ENCODE results near the gene HOXB5. TPM values are rescaled to one million over a fixed set of nuclear protein-coding genes. Genes with fewer than 3 reads are reported as not detected.

The HOXB5 gene
- total and polyA plus RNA-seq, 11 donors: 0.04 to 1.0 (median 0.17) TPM; not detected in 6

DNA sequence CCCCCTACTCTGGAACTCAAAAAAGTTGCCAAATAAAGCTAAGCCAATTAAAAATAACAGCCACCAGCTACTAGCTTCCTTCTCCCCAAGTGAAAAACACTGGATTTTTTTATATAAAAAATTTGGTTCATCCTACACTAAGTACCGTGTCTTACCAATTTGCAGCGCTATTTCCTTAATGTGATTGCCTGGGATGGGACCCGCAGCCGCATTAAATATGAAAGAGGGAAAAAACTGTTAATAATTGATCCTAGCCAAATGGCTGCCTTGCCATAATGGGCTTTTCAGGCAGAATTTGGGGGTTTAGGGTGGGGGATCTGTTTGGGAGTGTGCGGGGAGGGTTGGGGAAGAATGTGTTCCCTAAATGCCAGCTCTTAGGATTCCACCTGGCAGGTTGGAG is 30.5 kb upstream of the HOXB5 start:
- no peak for ATAC-seq
- Histone ChIP-seq H3K9me3 (no peaks in the 10 kb centered on the region), H3K4me3 (no peak overlapping the region), H3K4me1 (peaks cover 7 to 26% (median 21%) of the 10 kb centered on the region in 12 donors), H3K27me3 (peaks cover 87 to 100% (median 100%) of the 10 kb centered on the region in 9 donors), H3K27ac (no peak overlapping the region), H3K36me3 (no peaks in the 10 kb centered on the region)
- intact Hi-C loops (cut with DNase I): loop anchor here in 2 of 10 donors (5.0 to 10.0 kb wide), 2 partner anchors 272 to 459 kb away; no protein-coding TSS in a partner anchor
- DNase-seq: no peak
- no peak for TF ChIP-seq POLR2A (IDR thresholded peaks at IDR 0.05)
- TF ChIP-seq, protein P1, sequence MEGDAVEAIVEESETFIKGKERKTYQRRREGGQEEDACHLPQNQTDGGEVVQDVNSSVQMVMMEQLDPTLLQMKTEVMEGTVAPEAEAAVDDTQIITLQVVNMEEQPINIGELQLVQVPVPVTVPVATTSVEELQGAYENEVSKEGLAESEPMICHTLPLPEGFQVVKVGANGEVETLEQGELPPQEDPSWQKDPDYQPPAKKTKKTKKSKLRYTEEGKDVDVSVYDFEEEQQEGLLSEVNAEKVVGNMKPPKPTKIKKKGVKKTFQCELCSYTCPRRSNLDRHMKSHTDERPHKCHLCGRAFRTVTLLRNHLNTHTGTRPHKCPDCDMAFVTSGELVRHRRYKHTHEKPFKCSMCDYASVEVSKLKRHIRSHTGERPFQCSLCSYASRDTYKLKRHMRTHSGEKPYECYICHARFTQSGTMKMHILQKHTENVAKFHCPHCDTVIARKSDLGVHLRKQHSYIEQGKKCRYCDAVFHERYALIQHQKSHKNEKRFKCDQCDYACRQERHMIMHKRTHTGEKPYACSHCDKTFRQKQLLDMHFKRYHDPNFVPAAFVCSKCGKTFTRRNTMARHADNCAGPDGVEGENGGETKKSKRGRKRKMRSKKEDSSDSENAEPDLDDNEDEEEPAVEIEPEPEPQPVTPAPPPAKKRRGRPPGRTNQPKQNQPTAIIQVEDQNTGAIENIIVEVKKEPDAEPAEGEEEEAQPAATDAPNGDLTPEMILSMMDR (IDR thresholded peaks at IDR 0.05): no peak
- 16 to 22% (median 16%) methylated on average over 5 of the region's 5 CpGs for WGBS, 4 donors

DNA sequence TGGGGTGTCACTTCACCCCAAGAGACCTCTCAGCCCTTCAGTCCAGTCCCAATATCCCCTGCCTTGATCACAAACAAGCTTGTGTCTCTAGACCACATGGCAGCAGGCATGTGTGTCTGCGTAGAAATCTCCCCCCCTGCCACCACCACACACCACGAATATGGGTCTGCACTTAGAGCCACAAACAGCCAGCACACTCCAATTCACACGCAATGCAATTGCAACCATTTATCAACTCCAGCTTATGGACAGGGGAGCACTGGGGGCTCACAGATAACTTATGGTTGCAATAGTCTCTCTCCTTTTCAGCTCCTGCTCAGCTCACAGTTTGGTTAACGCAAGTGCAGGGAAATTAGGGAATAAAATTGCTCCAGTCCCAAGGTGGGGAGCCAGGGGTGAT is 30.0 kb upstream of the HOXB5 start:
- 13 to 24% (median 17%) methylated on average over 4 of the region's 4 CpGs for WGBS, 4 donors
- H3K36me3 ChIP-seq: no peaks in the 10 kb centered on the region

DNA sequence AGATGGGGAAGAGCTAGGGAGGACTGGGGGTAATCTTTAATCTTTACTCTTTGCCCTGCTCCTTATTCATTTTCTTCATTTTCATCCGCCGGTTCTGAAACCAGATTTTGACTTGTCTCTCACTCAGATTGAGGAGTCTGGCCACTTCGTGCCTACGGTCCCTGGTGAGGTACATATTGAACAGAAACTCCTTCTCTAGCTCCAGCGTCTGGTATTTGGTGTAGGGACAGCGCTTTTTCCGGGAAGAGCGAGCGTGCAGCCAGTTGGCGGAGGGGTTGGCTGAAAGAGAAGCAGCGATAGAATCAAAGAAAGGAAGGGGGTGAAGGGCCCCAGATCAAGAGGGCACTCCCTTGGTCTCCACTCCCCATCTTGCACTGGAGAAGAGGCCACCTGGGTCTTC is 29.3 kb upstream of the HOXB5 start:
- no peaks in the 10 kb centered on the region for H3K9me3 ChIP-seq
- peaks cover 79 to 100% (median 99%) of the 10 kb centered on the region in 9 donors for H3K27me3 ChIP-seq
- peaks cover 7 to 36% (median 21%) of the 10 kb centered on the region in 12 donors for H3K4me1 ChIP-seq
- H3K27ac ChIP-seq: no peak overlapping the region
- no peak for ATAC-seq
- no peak for TF ChIP-seq POLR2A (IDR thresholded peaks at IDR 0.05)
- TF ChIP-seq, protein P1 (IDR thresholded peaks at IDR 0.05): no peak
- H3K4me3 ChIP-seq: no peak overlapping the region
- 11 to 20% (median 15%) methylated on average over 11 of the region's 11 CpGs for WGBS, 4 donors
- no peak for DNase-seq
- intact Hi-C loops (cut with DNase I): loop anchor here in 2 of 10 donors (5.0 to 10.0 kb wide), 2 partner anchors 271 to 458 kb away; no protein-coding TSS in a partner anchor
- H3K36me3 ChIP-seq: no peaks in the 10 kb centered on the region

More for the DNA sequence above, 30.0 kb upstream of the HOXB5 start:
- peaks cover 7 to 30% (median 21%) of the 10 kb centered on the region in 12 donors for H3K4me1 ChIP-seq
- TF ChIP-seq, protein P1 (IDR thresholded peaks at IDR 0.05): no peak
- no peak for TF ChIP-seq POLR2A (IDR thresholded peaks at IDR 0.05)
- no peak for DNase-seq
- no peaks in the 10 kb centered on the region for H3K9me3 ChIP-seq
- no peak overlapping the region for H3K27ac ChIP-seq
- peaks cover 81 to 100% (median 99%) of the 10 kb centered on the region in 9 donors for H3K27me3 ChIP-seq
- intact Hi-C loops (cut with DNase I): loop anchor here in 2 of 10 donors (5.0 to 10.0 kb wide), 2 partner anchors 271 to 459 kb away; no protein-coding TSS in a partner anchor
- no peak overlapping the region for H3K4me3 ChIP-seq
- no peak for ATAC-seq

DNA sequence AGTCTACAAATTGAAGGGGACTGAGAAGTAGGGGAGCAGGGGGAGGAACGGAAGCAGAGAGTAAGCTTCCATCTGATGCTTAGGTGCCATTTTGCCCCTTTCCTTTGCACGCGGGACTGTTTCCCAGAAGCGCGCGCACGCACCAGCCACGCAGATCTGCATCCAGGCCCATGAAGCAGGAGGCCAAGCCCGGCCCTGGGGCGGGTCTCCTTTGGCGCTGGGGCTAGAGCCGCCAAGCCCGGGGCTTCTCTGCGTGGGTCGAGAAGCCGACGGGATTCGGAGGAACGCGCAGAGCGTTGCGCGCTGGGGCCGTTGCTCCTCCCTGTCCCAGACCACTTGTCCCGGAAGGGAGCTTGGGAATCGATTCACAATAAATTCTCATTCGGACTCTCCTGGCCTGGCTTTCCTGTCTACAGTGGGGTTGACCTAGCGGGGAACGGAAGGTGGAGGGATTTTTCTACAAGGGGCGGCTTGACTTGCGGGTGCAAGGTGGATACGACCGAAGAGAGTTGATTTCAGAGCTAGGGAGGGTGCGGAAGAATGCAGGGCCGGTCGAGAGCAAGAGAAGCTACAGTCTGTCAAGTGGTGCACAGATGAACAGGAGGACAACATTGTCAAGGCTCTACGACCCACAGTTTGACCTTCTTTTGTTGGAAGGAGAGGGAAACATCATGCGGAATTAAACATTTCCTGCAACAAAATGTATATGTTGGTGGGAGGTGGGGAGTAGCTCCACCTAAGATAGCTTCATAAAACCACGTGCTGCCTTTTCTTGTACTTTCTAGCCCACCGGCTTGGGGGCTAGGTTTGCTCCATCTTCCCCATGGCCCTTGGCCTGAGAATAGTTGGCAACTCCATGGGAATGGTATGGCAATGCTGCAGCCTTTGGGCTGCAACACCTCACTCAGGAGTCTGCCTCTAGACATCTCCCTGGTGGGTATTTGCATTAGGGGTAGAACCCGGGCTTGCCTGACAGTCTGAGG is 28.1 kb upstream of the HOXB5 start:
- Histone ChIP-seq H3K4me3 (no peak overlapping the region), H3K36me3 (no peaks in the 10 kb centered on the region), H3K27ac (no peak overlapping the region), H3K9me3 (no peaks in the 10 kb centered on the region), H3K27me3 (peaks cover 79 to 100% (median 99%) of the 10 kb centered on the region in 9 donors), H3K4me1 (peaks cover 7 to 34% (median 19%) of the 10 kb centered on the region in 12 donors)
- intact Hi-C loops (cut with DNase I): loop anchor here in 2 of 10 donors (5.0 to 10.0 kb wide), 2 partner anchors 269 to 457 kb away; no protein-coding TSS in a partner anchor
- ATAC-seq (no peak), DNase-seq (no peak)
- TF ChIP-seq POLR2A (IDR thresholded peaks at IDR 0.05): no peak
- TF ChIP-seq, protein P1 (IDR thresholded peaks at IDR 0.05): no peak
- 11 to 16% (median 14%) methylated on average over 41 of the region's 41 CpGs for WGBS, 4 donors
